Gastroesophageal sphincter (tissue), 4 donors: Measurements from ENCODE around the gene NBR1. TPM values are rescaled to one million over a fixed set of nuclear protein-coding genes. Genes with fewer than 3 reads are reported as not detected.
A peak's percentile ranks its signal among the peaks of the same experiment; 100 is the strongest.
"Not testable (repeated sequence)": the region's sequence is repeated elsewhere in the genome, so short reads cannot be mapped to it uniquely, and the experiment has no call there.

Source experiments
- ATAC-seq: fragments of 150-250 bp; one replicate; pipeline ENCODE4 v1.9.1; 2016; ENCODE audit warnings: mild to moderate bottlenecking, moderate library complexity
- H3K27ac ChIP-seq, 4 donors: fragments of 200-600 bp; sonication (generic) in 3 of 4; 1 replicate in 3 of 4; 2 replicates in 1 of 4; pipeline ENCODE4 v1.5.1; 2016 to 2019
- H3K27me3 ChIP-seq: fragments of 200-600 bp; sonication (generic); one replicate; pipeline ENCODE4 v1.5.1; 2019
- H3K36me3 ChIP-seq, 2 donors: fragments of 200-600 bp; sonication (generic); one replicate each; pipeline ENCODE4 v1.5.1; 2019; ENCODE audit warnings: control low read depth in 1 of 2
- H3K4me1 ChIP-seq, 3 donors: fragments of 200-600 bp; sonication (generic); 1 replicate in 2 of 3; 2 replicates in 1 of 3; pipeline ENCODE4 v1.5.1; 2016 to 2019; ENCODE audit warnings: control low read depth in 2 of 3
- H3K4me3 ChIP-seq, 2 donors: fragments of 200-600 bp; sonication (generic); one replicate each; pipeline ENCODE4 v1.5.1; 2019; ENCODE audit warnings: mild to moderate bottlenecking in 1 of 2, moderate library complexity in 1 of 2
- H3K9me3 ChIP-seq, 3 donors: fragments of 200-600 bp; sonication (generic); one replicate each; pipeline ENCODE4 v1.5.1; 2017 to 2019; ENCODE audit warnings: control low read depth in 2 of 3
- EP300 ChIP-seq: sonication (generic); formaldehyde crosslinking; IDR thresholded peaks from one replicate; pipeline ENCODE4 v1.6.1; 2017; ENCODE audit warnings: antibody characterized with exemption, mild to moderate bottlenecking
- POLR2A ChIP-seq, 2 donors: fragments of 450-650 bp; IDR thresholded peaks; one replicate each; pipeline ENCODE4 v1.6.1; 2017; ENCODE audit warnings: antibody characterized with exemption in 2 of 2, mild to moderate bottlenecking in 2 of 2, moderate library complexity in 1 of 2
- POLR2AphosphoS5 ChIP-seq: sonication (generic); formaldehyde crosslinking; IDR thresholded peaks from one replicate; pipeline ENCODE4 v1.6.1; 2017; ENCODE audit warnings: antibody characterized with exemption
- WGBS, 2 donors: methylation state at CpG; one replicate each; pipeline ENCODE4 v1.1.5; 2018; ENCODE audit warnings: low coverage in 1 of 2; 5-methylcytosine and 5-hydroxymethylcytosine counted together
- total RNA-seq, 4 donors: library from RNA; depleted of rRNA; stranded (reverse); fragments of >200 nt; gene quantifications; one replicate each; pipeline ENCODE4 v1.1.0, GENCODE V29; 2016
- TF ChIP-seq, protein P1 (sequence below), 4 experiments: fragments of 200-600 bp in 2 of 4; fragments of 450-650 bp in 2 of 4; sonication (generic) in 1 of 4; IDR thresholded peaks; one replicate each; pipeline ENCODE4 v1.5.1; 2017 to 2019; ENCODE audit warnings: antibody characterized with exemption in 4 of 4, mild to moderate bottlenecking in 2 of 4, moderate library complexity in 2 of 4

NBR1 gene
- total RNA-seq, 4 donors from 2014 or later: 99.2 to 152 (median 126) TPM

DNA sequence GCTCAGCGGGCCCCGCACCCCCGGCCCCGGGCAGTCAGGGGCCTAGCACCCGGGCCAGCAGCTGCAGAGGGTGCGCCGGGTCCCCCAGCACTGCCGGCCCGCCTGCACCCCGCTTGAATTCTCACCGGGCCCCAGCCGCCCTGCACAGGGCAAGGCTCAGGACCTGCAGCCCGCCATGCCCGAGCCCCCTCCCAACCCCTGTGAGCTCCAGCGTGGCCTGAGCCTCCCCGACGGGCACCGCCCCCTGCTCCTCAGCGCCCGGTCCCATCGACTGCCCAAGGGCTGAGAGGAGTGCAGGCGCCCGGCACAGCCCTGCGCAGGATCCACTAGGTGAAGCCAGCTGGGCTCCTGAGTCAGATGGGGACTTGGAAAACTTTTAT lies 44.1 kb upstream of the NBR1 start:
- Histone ChIP-seq H3K27ac (peak overlapping the region in 1 of 4 donors; percentile 85), H3K9me3 (no peaks in the 10 kb centered on the region), H3K4me1 (peaks cover 3 to 44% (median 12%) of the 10 kb centered on the region in 3 donors), H3K4me3 (no peak overlapping the region), H3K36me3 (peaks cover 0 to 13% of the 10 kb centered on the region in 2 donors), H3K27me3 (no peaks in the 10 kb centered on the region)
- no peak for ATAC-seq
- WGBS, 2 donors: 92% methylated on average over 2 of the region's 24 CpGs; no CpG with 5 or more reads in 1 of the 2 donors
- TF ChIP-seq, protein P1, sequence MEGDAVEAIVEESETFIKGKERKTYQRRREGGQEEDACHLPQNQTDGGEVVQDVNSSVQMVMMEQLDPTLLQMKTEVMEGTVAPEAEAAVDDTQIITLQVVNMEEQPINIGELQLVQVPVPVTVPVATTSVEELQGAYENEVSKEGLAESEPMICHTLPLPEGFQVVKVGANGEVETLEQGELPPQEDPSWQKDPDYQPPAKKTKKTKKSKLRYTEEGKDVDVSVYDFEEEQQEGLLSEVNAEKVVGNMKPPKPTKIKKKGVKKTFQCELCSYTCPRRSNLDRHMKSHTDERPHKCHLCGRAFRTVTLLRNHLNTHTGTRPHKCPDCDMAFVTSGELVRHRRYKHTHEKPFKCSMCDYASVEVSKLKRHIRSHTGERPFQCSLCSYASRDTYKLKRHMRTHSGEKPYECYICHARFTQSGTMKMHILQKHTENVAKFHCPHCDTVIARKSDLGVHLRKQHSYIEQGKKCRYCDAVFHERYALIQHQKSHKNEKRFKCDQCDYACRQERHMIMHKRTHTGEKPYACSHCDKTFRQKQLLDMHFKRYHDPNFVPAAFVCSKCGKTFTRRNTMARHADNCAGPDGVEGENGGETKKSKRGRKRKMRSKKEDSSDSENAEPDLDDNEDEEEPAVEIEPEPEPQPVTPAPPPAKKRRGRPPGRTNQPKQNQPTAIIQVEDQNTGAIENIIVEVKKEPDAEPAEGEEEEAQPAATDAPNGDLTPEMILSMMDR (IDR thresholded peaks at IDR 0.05): no peak
- no peak for TF ChIP-seq POLR2AphosphoS5
- TF ChIP-seq EP300: no peak
- TF ChIP-seq POLR2A (IDR thresholded peaks at IDR 0.05): no peak

DNA sequence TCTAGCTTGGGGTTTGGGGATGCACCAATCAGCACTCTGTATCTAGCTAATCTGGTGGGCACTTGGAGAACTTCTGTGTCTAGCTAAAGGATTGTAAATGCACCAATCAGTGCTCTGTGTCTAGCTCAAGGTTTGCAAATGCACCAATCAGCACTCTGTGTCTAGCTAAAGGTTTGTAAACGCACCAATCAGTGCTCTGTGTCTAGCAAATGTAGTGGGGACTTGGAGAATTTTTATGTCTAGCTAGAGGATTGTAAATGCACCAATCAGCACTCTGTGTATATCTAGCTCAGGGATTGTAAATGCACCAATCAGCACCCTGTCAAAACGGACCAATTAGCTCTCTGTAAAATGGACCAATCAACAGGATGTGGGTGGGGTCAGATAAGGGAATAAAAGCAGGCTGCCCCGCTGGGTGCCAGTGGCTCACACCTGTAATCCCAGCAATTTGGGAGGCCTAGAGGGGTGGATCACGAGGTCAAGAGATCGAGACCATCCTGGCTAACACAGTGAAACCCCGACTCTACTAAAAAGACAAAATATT lies 43.6 kb upstream of the NBR1 start:
- H3K9me3 ChIP-seq, H3K27ac ChIP-seq, ATAC-seq, H3K4me3 ChIP-seq, H3K27me3 ChIP-seq: not testable (repeated sequence)
- Histone ChIP-seq H3K36me3 (peaks cover 0 to 18% of the 10 kb centered on the region in 2 donors), H3K4me1 (peaks cover 3 to 44% (median 12%) of the 10 kb centered on the region in 3 donors)
- WGBS, 2 donors: 100% methylated on average over 1 to 4 of the region's 6 CpGs

DNA sequence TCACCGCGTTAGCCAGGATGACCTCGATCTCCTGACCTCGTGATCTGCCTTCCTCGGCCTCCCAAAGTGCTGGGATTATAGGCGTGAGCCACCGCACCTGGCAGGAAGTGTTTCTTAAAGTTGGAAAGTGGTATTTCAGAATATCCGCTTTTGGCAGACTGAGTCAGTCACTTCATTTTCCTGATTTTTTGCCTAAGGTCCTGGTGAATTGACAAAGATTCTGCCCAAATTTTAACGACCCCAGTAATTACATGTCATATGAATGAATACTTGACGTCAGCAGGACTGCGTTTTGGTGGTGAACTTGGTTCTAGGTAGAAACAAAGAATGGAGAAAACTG lies 41.4 kb upstream of the NBR1 start:
- H3K27me3 ChIP-seq: no peaks in the 10 kb centered on the region
- peak overlapping the region in 1 of 2 donors; percentile 9 for H3K4me3 ChIP-seq
- TF ChIP-seq POLR2AphosphoS5: no peak
- TF ChIP-seq EP300: no peak
- TF ChIP-seq, protein P1 (IDR thresholded peaks at IDR 0.05): no peak
- no peak for TF ChIP-seq POLR2A (IDR thresholded peaks at IDR 0.05)
- H3K9me3 ChIP-seq: no peaks in the 10 kb centered on the region
- peaks cover 0 to 38% of the 10 kb centered on the region in 2 donors for H3K36me3 ChIP-seq
- H3K27ac ChIP-seq: peak overlapping the region in 3 of 4 donors; percentile 57 to 69 (median 67)
- 55 to 86% methylated on average over 7 to 11 of the region's 11 CpGs for WGBS, 2 donors
- peaks cover 0 to 35% (median 9%) of the 10 kb centered on the region in 3 donors for H3K4me1 ChIP-seq
- ATAC-seq: no peak

DNA sequence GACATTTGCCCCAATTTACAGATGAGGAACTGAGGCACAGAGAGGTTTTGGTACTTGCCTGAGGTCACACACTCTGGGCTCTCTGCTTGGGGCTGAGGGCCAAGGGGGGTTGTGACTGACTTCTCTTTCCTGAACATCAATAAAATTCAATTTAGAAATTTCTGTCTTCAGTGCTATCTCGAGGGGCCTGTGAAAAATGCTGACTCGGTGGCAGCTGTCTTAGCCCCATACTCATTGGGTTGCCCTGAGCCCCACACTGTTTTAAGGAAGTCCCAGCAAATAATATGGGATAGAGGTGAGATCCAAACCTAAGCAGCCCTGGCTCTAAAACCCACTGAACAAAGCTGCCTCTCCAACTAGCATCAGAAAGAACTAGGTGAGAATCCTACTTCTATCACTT lies 38.9 kb upstream of the NBR1 start:
- H3K36me3 ChIP-seq: peaks cover 0 to 47% of the 10 kb centered on the region in 2 donors
- ATAC-seq: no peak

DNA sequence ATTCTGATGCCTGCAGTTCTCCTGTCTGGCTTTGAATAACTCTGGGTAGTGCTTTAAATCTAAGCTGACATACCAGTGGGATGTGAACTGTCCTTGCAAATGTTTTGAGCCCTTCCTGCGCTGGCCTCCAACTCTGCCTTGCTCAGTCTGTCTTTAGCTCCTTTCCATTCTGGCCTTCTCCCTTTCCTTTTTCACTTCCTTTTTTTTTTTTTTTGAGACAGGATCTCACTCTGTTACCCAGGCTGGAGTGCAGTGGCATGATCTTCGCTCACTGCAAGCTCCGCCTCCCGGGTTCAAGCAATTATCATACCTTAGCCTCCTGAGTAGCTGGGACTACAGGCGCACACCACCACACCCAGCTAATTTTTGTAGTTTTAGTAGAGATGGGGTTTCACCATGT lies 37.6 kb upstream of the NBR1 start:
- Histone ChIP-seq H3K4me1 (peaks cover 0 to 14% (median 0%) of the 10 kb centered on the region in 3 donors), H3K36me3 (peaks cover 0 to 43% of the 10 kb centered on the region in 2 donors)
- not testable (repeated sequence) for ATAC-seq, H3K27ac ChIP-seq, H3K27me3 ChIP-seq, H3K4me3 ChIP-seq, H3K9me3 ChIP-seq
- 97% methylated on average over 5 of the region's 5 CpGs; no CpG with 5 or more reads in 1 of the 2 donors for WGBS, 2 donors

More for the DNA sequence above, 38.9 kb upstream of the NBR1 start:
- no peaks in the 10 kb centered on the region for H3K9me3 ChIP-seq
- whole genome bisulfite sequencing, 2 donors: 60 to 75% methylated on average over 1 to 2 of the region's 2 CpGs
- no peaks in the 10 kb centered on the region for H3K27me3 ChIP-seq
- peaks cover 0 to 16% (median 0%) of the 10 kb centered on the region in 3 donors for H3K4me1 ChIP-seq
- no peak overlapping the region for H3K27ac ChIP-seq
- no peak overlapping the region for H3K4me3 ChIP-seq
- TF ChIP-seq, protein P1 (IDR thresholded peaks at IDR 0.05): no peak
- no peak for TF ChIP-seq POLR2AphosphoS5
- no peak for TF ChIP-seq POLR2A (IDR thresholded peaks at IDR 0.05)
- no peak for TF ChIP-seq EP300

DNA sequence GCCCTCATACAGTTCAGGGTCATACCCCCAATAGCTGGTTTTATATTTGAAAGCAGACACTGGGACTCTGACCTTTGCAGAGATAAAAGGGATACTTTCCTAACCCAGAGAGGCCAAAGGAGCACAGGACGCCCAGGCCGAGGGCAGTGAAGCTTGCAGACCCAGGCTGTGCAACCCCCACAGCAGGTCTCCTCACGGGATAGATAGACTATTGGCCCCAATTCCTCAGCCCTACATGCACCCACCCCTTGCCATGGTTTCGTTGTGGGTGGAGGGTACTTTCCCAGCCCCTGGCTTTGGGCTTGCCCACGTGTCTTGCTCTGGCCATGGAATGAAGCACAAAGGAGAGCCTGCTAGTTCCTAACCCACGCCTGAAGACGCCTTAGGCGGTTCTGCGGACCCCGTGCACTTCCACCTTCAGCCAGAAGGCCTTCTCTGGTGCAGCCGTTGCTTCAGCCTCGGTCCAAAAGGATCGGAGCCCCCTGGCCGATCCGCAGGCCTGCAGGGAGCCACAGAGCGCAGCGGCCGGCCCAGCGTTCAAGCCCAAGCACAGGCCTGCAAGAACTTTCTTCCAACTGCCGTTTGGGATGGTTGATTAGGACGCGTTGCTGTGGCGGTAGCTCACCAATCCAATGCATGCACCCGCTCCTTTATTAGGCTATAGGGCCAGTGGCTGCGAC lies 36.1 kb upstream of the NBR1 start:
- H3K4me3 ChIP-seq: no peak overlapping the region
- H3K36me3 ChIP-seq: peaks cover 0 to 43% of the 10 kb centered on the region in 2 donors
- H3K27me3 ChIP-seq: no peaks in the 10 kb centered on the region
- no peak overlapping the region for H3K27ac ChIP-seq
- no peaks in the 10 kb centered on the region for H3K9me3 ChIP-seq
- WGBS, 2 donors: 92 to 100% methylated on average over 5 to 7 of the region's 25 CpGs
- ATAC-seq: no peak
- TF ChIP-seq POLR2A (IDR thresholded peaks at IDR 0.05) (no peak), POLR2AphosphoS5 (no peak), EP300 (no peak)
- TF ChIP-seq, protein P1 (IDR thresholded peaks at IDR 0.05): no peak
- no peaks in the 10 kb centered on the region for H3K4me1 ChIP-seq
